A549 treated with CORT108297 at 1 μM for 4 hours (cell line): ENCODE results near the gene TBL1X. TPM values are rescaled to one million over a fixed set of nuclear protein-coding genes. Genes with fewer than 3 reads are reported as not detected.

Source experiments
- total RNA-seq: library from RNA; stranded (reverse); fragments of 200-300 nt; extraction: Qiagen RNA extraction; gene quantifications from 5 replicates; pipeline ENCODE4 v1.2.3, GENCODE V29; 2022

Gene TBL1X
- 11.1 to 13.5 TPM (median 13.0 TPM) in 5 replicates for total RNA-seq

DNA sequence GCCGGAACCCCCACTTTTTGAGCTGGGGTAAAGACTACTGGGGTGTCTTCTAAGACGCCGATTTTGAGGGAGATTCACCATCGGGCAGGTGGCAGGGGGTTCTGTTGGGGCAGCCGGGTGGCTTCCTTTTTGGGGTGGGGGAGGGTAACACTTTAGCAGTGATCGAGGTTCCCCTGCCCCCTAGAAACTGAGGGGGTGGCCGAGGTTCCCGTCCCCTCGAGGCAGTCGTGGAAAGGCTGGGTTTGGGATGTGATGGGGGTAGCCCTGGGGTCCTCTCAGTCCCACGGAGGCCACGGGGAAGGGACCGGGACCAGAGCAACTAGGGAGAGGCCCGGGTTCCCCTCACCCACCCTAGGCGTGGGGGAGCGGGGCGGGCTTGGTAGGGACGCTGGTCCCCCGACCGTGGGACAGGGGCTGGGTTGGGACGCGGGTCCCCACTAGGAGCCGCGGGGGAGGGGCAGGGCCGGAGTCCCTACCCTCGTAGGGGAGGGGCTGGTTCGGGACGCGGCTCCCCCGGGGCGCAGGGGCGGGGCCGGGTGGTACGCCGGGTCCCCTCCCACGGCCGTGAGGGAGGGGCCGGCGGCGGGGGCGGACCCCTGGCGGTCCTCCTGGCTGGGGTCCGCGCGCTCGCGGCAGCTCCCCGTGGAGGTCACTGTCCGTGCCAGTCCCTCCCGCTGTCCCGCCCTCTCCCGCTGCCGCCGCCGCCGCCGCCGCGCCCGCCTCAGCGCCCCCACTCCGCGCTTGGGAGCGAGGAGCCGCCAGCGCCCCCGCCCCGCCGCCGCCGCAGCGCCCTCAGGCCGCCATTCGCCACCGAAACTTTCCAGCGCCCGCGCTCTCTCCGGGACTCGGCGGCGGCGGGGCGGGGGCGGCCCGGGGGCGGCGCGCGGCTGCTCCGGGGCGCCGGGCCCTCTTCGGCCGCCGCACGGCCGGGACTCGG is at the start of gene TBL1X:
TSS of gene TBL1X (plus strand) at position 624 of the 937 bp plus-strand sequence. CDS start 188,529 bp downstream, outside the sequence.

DNA sequence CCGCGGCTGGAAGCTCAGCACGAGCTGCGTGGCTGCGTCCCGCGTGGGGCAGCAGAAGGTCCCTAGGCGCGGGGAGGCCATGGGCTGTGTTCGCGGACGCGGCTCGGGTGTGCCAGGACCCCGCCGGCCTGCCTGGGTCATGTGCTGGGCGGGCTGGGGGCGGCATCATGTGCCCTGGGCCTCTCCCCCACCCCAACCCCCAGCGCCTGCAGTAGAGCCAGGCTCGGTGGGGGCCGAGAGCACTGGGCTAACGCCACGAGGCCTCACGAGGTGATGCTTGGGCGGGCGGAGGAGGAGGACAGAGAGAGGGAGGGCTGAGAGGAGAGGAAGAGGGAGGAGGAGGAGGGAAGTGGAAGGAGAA is 300.9 kb downstream of the TBL1X start, which contains the start of gene GPR143:
TSS of gene GPR143 (minus strand) at position 111 of the 361 bp plus-strand sequence. CDS start at position 81, 30 bp downstream.

DNA sequence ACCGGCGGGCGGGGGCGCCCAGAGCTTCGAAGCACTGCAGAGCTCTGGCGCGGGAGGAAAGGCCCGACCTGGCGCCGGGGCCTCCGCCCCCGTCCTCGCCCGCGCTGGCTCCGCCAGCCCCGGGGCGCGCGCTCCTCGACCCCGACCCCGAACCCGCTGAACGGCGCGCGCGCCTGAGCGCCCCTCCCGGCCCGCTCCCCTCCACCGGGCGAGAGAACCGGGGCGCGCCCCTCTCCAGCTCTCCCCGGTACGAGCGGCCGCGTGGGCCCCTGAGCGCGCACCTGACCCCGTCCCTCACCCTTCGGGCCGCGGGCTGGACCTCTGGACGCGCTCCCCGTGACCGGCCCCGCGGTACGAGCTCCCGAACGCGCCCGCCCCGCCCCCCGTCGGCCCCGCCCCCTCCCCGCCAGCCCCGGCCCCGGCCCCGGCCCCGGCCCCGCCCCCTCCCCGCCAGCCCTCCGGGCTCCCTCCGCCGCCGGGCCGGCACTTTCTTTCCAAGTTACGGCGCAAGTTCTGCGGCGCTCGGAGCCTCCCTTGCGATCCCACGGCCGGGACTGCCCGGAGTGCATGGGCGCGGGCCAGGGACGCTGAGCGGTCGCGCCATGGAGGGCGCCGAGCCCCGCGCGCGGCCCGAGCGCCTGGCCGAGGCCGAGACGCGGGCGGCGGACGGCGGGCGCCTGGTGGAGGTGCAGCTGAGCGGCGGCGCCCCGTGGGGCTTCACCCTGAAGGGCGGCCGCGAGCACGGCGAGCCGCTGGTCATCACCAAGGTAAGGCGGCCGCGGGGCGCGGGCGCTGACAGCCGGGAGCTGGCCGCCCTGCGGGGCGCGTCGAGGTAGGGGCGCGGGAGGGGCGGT is 321.3 kb downstream of the TBL1X start, which contains the start of gene SHROOM2:
TSS of gene SHROOM2 (plus strand) at position 486 of the 854 bp plus-strand sequence. CDS start at position 603, 117 bp downstream.

